T-helper 17 cell (primary cell): Measurements from ENCODE around the gene CR1. TPM values are rescaled to one million over a fixed set of nuclear protein-coding genes. Genes with fewer than 3 reads are reported as not detected.
"Not testable (repeated sequence)": the region's sequence is repeated elsewhere in the genome, so short reads cannot be mapped to it uniquely, and the experiment has no call there.

Experiments used
- ATAC-seq: fragments of 150-1000 bp; cut with Tn5 transposase; 2 replicates; pipeline ENCODE4 v1.10.0; 2021; ENCODE audit warnings: mild to moderate bottlenecking, moderate library complexity
- DNase-seq, 3 donors: peaks; one replicate each; pipeline versions ENCODE4 v3.0.0 to v3.0.0-alpha.2; 2020 to 2021
- H3K9me3 ChIP-seq: one replicate; pipeline ENCODE4 v1.7.0; 2013; ENCODE audit warnings: low read length, mild to moderate bottlenecking; ENCODE audit not compliant: control insufficient read depth, poor library complexity, severe bottlenecking
- H3K27ac Mint-ChIP-seq: one replicate; pipeline ENCODE4 v1.8.0; 2022; ENCODE audit warnings: mild to moderate bottlenecking, moderate library complexity, mixed read lengths
- H3K27me3 Mint-ChIP-seq: one replicate; pipeline ENCODE4 v1.8.0; 2022; ENCODE audit warnings: mixed read lengths
- H3K36me3 Mint-ChIP-seq: one replicate; pipeline ENCODE4 v1.8.0; 2022; ENCODE audit warnings: low read depth, mixed read lengths
- H3K4me1 Mint-ChIP-seq: one replicate; pipeline ENCODE4 v1.8.0; 2022; ENCODE audit warnings: mild to moderate bottlenecking, mixed read lengths
- H3K4me3 Mint-ChIP-seq: one replicate; pipeline ENCODE4 v1.8.0; 2022; ENCODE audit warnings: mild to moderate bottlenecking, moderate library complexity, mixed read lengths
- total RNA-seq, 4 donors: library from RNA in 2 of 4; stranded (reverse) in 2 of 4; gene quantifications; one replicate each; pipeline ENCODE4 v1.2.3 and lab custom pipeline; 2022 to 2026

CR1 gene
- total RNA-seq, 2 donors from 2014 or later: 27.6 to 28.3 TPM

- H3K4me3 Mint-ChIP-seq, H3K36me3 Mint-ChIP-seq, H3K27ac Mint-ChIP-seq, DNase-seq, ATAC-seq, H3K27me3 Mint-ChIP-seq, H3K4me1 Mint-ChIP-seq, H3K9me3 ChIP-seq: not testable (repeated sequence)
Observed at GRCh38 chr1:207625504-207626071, 129.6 kb downstream of the CR1 start.

- H3K27me3 Mint-ChIP-seq: peaks cover 13% of the 10 kb centered on the region
- no peak for ATAC-seq
Observed at GRCh38 chr1:207626972-207627337, 131.0 kb downstream of the CR1 start.

DNA sequence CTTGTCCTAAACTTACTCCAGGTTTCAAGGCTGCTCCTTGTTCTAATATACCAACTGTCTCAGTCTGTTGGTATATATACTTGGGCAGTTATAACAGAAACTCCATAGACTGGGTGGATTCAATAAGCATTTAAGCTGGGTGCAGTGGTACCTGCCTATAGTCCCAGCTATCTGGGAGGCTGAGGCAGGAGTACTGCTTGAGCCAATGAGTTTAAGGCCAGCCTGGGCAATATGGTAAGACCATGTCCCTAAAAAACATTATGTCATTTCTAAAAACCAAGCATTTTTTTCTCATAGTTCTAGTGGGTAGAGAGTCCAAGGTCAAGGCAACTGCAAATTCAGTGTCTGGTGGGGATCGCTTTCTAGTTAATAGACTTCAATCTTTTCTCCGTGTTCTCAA, 131.5 kb downstream of the CR1 start:
- H3K27me3 Mint-ChIP-seq: peaks cover 13% of the 10 kb centered on the region
- ATAC-seq (no peak), DNase-seq (no peak)
- no peaks in the 10 kb centered on the region for H3K9me3 ChIP-seq
- H3K4me3 Mint-ChIP-seq: no peak overlapping the region
- H3K36me3 Mint-ChIP-seq: peaks cover 4% of the 10 kb centered on the region
- no peak overlapping the region for H3K27ac Mint-ChIP-seq
- peaks cover 7% of the 10 kb centered on the region for H3K4me1 Mint-ChIP-seq

More at GRCh38 chr1:207626972-207627337, 131.0 kb downstream of the CR1 start:
- no peak overlapping the region for H3K4me3 Mint-ChIP-seq
- H3K4me1 Mint-ChIP-seq: peaks cover 7% of the 10 kb centered on the region
- H3K9me3 ChIP-seq: no peaks in the 10 kb centered on the region
- peaks cover 4% of the 10 kb centered on the region for H3K36me3 Mint-ChIP-seq
- H3K27ac Mint-ChIP-seq: no peak overlapping the region
- no peak for DNase-seq

DNA sequence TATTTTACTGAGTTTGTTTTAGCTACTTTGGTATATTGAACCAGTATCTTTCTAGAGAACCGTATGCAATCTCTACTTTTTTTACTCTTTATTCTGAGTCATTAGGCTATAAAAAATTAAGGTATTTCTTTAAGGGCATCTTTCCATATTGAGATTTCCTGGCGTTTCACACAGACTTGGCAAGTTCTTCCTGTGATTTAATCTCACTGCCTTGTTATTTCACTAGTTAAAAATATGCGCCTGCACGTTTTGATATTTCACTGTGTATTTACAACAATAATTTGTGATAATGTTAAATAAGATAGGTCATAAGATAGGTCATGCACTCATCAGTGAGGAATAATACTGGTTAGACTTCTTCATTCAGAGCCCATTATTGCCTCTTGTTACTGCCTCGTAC, 132.8 kb downstream of the CR1 start:
- Mint-ChIP-seq H3K27ac (no peak overlapping the region), H3K36me3 (peaks cover 4% of the 10 kb centered on the region), H3K4me1 (peaks cover 7% of the 10 kb centered on the region), H3K4me3 (no peak overlapping the region), H3K27me3 (peaks cover 18% of the 10 kb centered on the region)
- ATAC-seq (no peak), DNase-seq (no peak)
- no peaks in the 10 kb centered on the region for H3K9me3 ChIP-seq

DNA sequence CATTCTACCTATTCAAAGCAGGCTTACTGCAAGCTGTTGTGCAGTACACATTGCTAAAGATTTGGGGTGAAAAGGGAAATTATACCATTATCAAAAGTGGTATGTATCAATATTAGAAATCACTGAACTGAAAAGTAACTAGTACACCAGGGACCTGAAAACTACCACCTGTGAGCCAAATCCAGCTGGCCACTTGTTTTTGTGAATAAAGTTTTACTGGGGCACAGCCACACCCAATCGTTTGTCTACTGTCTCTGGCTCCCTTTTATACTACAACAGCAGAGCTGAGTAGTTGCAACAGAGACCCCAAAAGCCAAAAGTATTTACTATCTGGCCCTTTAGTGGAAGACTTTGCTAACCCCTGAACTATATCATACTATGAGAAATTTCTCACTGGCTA, 135.2 kb downstream of the CR1 start:
- peaks cover 7% of the 10 kb centered on the region for H3K4me1 Mint-ChIP-seq

DNA sequence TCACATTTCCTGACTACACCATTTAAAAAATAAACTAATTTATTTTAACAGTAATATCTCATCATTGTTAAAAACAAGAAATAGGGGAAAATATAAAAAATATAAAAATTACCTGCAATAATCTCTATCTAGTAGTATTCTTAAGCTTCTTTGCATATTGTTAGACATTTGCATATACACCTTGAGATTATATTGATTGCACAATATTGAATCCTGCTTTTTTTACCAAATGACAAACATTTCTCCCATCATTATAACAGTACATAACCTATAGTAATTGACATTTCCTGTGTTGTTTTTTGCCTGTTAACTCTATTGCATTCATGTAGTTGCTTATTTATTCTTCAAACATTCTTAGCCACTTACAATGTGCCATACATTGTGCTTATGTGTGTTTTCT, 137.3 kb downstream of the CR1 start:
- ATAC-seq (no peak), DNase-seq (no peak)
- no peaks in the 10 kb centered on the region for H3K9me3 ChIP-seq
- Mint-ChIP-seq H3K4me1 (peaks cover 7% of the 10 kb centered on the region), H3K36me3 (peaks cover 6% of the 10 kb centered on the region), H3K27me3 (peaks cover 35% of the 10 kb centered on the region), H3K4me3 (no peak overlapping the region), H3K27ac (no peak overlapping the region)

More for the DNA sequence above, 135.2 kb downstream of the CR1 start:
- no peak for DNase-seq
- H3K27me3 Mint-ChIP-seq: peaks cover 32% of the 10 kb centered on the region
- H3K9me3 ChIP-seq: no peaks in the 10 kb centered on the region
- peaks cover 6% of the 10 kb centered on the region for H3K36me3 Mint-ChIP-seq
- ATAC-seq: no peak
- no peak overlapping the region for H3K27ac Mint-ChIP-seq
- H3K4me3 Mint-ChIP-seq: no peak overlapping the region

DNA sequence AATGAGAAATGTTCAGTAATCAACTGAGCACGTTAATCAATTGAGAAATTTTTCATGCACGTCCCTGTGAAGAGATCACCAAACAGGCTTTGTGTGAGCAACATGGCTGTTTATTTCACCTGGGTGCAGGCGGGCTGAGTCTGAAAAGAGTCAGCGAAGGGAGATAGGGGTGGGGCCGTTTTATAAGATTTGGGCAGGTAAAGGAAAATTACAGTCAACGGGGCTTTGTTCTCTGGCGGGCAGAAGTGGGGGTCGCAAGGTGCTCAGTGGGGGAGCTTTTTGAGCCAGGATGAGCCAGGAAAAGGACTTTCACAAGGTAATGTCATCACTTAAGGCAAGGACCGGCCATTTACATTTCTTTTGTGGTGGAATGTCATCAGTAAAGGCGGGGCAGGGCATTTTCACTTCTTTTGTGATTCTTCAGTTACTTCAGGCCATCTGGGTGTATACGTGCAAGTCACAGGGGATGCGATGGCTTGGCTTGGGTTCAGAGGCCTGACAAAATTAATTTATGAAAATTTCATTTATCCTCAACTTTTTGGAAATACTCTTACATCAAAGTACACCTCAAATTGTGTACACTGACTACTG, 137.8 kb downstream of the CR1 start:
- not testable (repeated sequence) for H3K4me1 Mint-ChIP-seq, H3K36me3 Mint-ChIP-seq, ATAC-seq, H3K4me3 Mint-ChIP-seq, H3K27ac Mint-ChIP-seq, H3K9me3 ChIP-seq, DNase-seq
- H3K27me3 Mint-ChIP-seq: peaks cover 40% of the 10 kb centered on the region

GRCh38 chr1:207634293-207634692, 138.3 kb downstream of the CR1 start:
- H3K4me3 Mint-ChIP-seq, H3K4me1 Mint-ChIP-seq, ATAC-seq, H3K9me3 ChIP-seq, H3K27ac Mint-ChIP-seq, H3K36me3 Mint-ChIP-seq, DNase-seq: not testable (repeated sequence)
- peaks cover 37% of the 10 kb centered on the region for H3K27me3 Mint-ChIP-seq

DNA sequence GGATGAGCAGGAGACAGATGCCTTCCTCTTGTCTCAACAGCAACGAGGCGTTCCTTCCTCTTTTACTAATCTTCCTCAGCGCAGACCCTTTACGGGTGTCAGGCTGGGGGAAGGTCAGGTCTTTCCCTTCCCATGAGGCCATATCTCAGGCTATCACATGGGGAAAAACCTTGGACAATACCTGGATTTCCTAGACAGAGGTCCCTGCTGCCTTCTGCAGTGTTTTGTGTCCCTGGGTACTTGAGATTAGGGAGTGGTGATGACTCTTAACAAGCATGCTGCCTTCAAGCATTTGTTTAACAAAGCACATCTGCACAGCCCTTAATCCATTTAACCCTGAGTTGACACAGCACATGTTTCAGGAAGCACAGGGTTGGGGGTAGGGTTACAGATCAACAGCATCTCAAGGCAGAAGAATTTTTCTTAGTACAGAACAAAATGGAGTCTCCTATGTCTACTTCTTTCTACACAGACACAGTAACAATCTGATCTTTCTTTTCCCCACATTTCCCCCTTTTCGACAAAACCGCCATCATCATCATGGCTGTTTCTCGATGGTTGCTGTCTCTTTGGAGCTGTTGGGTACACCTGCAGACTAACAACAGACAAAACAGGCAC, 139.7 kb downstream of the CR1 start:
- H3K36me3 Mint-ChIP-seq, H3K4me3 Mint-ChIP-seq, H3K4me1 Mint-ChIP-seq, H3K9me3 ChIP-seq, H3K27ac Mint-ChIP-seq, ATAC-seq, DNase-seq: not testable (repeated sequence)
- peaks cover 39% of the 10 kb centered on the region for H3K27me3 Mint-ChIP-seq

DNA sequence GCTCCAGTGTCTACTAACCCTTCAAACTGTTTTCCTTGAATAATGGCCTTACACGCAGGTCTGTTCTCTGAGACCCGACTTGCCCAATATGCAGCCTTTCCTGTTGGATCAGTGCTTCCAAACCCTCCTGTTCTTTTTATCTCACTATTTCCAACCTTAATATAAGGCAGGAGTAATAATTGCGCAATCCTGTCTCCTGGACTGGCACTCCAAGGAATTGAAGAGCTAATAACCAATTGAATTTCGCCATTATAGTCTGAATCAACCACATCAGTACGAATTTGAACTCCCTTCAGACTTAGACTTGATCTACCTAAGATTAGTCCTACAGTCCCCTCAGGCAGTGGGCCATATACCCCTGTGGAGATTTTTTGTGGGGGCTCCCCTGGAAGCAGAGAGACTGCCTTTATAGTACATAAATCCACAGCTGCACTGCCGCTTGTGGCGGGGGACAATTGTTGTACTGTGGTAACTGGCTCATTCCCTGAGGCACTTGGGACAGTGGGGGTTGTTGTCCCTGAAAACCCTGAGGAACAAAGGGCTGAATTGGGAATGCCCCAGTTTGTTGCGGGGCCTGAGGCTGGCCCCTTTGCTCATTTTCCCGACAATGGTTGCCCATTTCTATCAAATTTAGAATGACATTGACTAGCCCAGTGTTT, 142.7 kb downstream of the CR1 start:
- not testable (repeated sequence) for H3K9me3 ChIP-seq, H3K4me1 Mint-ChIP-seq, H3K27ac Mint-ChIP-seq, ATAC-seq, H3K4me3 Mint-ChIP-seq, DNase-seq, H3K36me3 Mint-ChIP-seq
- H3K27me3 Mint-ChIP-seq: peaks cover 37% of the 10 kb centered on the region

- H3K4me1 Mint-ChIP-seq, H3K9me3 ChIP-seq, H3K36me3 Mint-ChIP-seq, ATAC-seq, H3K4me3 Mint-ChIP-seq, H3K27ac Mint-ChIP-seq, DNase-seq: not testable (repeated sequence)
- H3K27me3 Mint-ChIP-seq: peaks cover 33% of the 10 kb centered on the region
Observed at GRCh38 chr1:207639362-207639761, 143.4 kb downstream of the CR1 start.

DNA sequence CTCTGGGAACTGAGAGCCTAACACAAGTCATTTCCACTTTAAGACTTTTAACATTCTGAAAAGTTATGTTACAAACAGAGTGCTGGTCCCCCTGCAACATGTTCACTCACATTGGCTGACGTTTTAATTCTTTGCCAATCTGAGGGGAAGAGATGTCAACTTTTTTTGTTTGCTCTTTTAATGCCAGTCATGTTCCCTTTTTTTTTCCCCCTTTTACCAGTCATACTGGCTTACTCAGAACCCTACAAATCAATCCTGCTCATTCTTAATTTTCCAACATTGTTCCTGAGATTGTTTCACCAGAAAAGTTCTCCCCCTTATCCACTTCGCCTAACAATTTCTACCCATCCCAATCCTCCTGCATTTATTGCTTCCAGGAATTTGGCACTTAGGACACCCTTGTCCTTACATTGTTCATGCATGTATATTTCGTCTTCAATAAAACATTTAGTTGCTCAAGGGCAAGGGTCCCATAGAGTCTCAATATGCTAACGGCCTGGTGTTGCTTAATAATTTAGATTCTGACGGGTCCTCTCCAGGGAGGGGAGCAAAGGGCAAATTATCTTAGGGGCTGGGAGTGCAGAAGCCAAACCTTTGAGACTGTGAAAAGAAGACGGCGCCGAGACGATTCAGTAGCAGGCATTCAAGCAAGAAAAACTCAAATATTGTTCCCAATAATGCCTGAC, 148.4 kb downstream of the CR1 start:
- Mint-ChIP-seq H3K4me3 (peak overlapping the region; percentile 78), H3K36me3 (peaks cover 5% of the 10 kb centered on the region), H3K27ac (no peak overlapping the region), H3K27me3 (peaks cover 24% of the 10 kb centered on the region), H3K4me1 (peaks cover 11% of the 10 kb centered on the region)
- DNase-seq (no peak), ATAC-seq (no peak)
- H3K9me3 ChIP-seq: no peaks in the 10 kb centered on the region
